Measurements from ENCODE around the gene ZNF143.

Gene ZNF143

GRCh38 chr11:9518835-9519410, 58.1 kb downstream of the ZNF143 start:
- Mint-ChIP-seq H3K27ac (no peak overlapping the region), H3K4me1 (no peaks in the 10 kb centered on the region), H3K4me3 (no peak overlapping the region), H3K9me3 (no peaks in the 10 kb centered on the region), H3K36me3 (peaks cover 31% of the 10 kb centered on the region), H3K27me3 (no peaks in the 10 kb centered on the region)
- no peak for ATAC-seq (ENCODE audit: low read depth)
- DNase-seq (ENCODE audit: low spot score in 2 of 2) = no peak

GRCh38 chr11:9524001-9524400, 63.2 kb downstream of the ZNF143 start:
- H3K9me3 Mint-ChIP-seq = no peaks in the 10 kb centered on the region
- H3K27ac Mint-ChIP-seq = no peak overlapping the region
- no peaks in the 10 kb centered on the region for H3K27me3 Mint-ChIP-seq
- H3K4me1 Mint-ChIP-seq = no peaks in the 10 kb centered on the region
- no peak overlapping the region for H3K4me3 Mint-ChIP-seq
- ATAC-seq (ENCODE audit: low read depth) = no peak
- peaks cover 20% of the 10 kb centered on the region for H3K36me3 Mint-ChIP-seq
- no peak for DNase-seq (ENCODE audit: low spot score in 2 of 2)

- DNase-seq (ENCODE audit: low spot score in 2 of 2) (no peak), ATAC-seq (ENCODE audit: low read depth) (no peak)
- Mint-ChIP-seq H3K27me3 (no peaks in the 10 kb centered on the region), H3K4me1 (no peaks in the 10 kb centered on the region), H3K9me3 (no peaks in the 10 kb centered on the region), H3K4me3 (no peak overlapping the region), H3K27ac (no peak overlapping the region), H3K36me3 (peaks cover 16% of the 10 kb centered on the region)
Observed at GRCh38 chr11:9525116-9525515, 64.3 kb downstream of the ZNF143 start.

- no peaks in the 10 kb centered on the region for H3K27me3 Mint-ChIP-seq
- DNase-seq (ENCODE audit: low spot score in 2 of 2) = no peak
- no peaks in the 10 kb centered on the region for H3K4me1 Mint-ChIP-seq
- ATAC-seq (ENCODE audit: low read depth) = no peak
- no peak overlapping the region for H3K4me3 Mint-ChIP-seq
- peaks cover 13% of the 10 kb centered on the region for H3K36me3 Mint-ChIP-seq
- no peaks in the 10 kb centered on the region for H3K9me3 Mint-ChIP-seq
- H3K27ac Mint-ChIP-seq = no peak overlapping the region
Observed at GRCh38 chr11:9527481-9528135, 66.8 kb downstream of the ZNF143 start.

- Mint-ChIP-seq H3K4me3 (no peak overlapping the region), H3K27me3 (no peaks in the 10 kb centered on the region), H3K27ac (no peak overlapping the region), H3K4me1 (no peaks in the 10 kb centered on the region), H3K9me3 (no peaks in the 10 kb centered on the region), H3K36me3 (peaks cover 12% of the 10 kb centered on the region)
- DNase-seq (ENCODE audit: low spot score in 2 of 2) (no peak), ATAC-seq (ENCODE audit: low read depth) (no peak)
Observed at GRCh38 chr11:9528136-9528501, 67.3 kb downstream of the ZNF143 start.

GRCh38 chr11:9528573-9529333, 67.9 kb downstream of the ZNF143 start:
- H3K27ac Mint-ChIP-seq = no peak overlapping the region
- DNase-seq (ENCODE audit: low spot score in 2 of 2) (no peak), ATAC-seq (ENCODE audit: low read depth) (no peak)
- no peak overlapping the region for H3K4me3 Mint-ChIP-seq
- H3K36me3 Mint-ChIP-seq = peaks cover 10% of the 10 kb centered on the region
- H3K27me3 Mint-ChIP-seq = no peaks in the 10 kb centered on the region
- no peaks in the 10 kb centered on the region for H3K9me3 Mint-ChIP-seq
- no peaks in the 10 kb centered on the region for H3K4me1 Mint-ChIP-seq

- H3K27me3 Mint-ChIP-seq = no peaks in the 10 kb centered on the region
- H3K27ac Mint-ChIP-seq = no peak overlapping the region
- no peaks in the 10 kb centered on the region for H3K9me3 Mint-ChIP-seq
- H3K4me3 Mint-ChIP-seq = no peak overlapping the region
- H3K4me1 Mint-ChIP-seq = no peaks in the 10 kb centered on the region
- peaks cover 10% of the 10 kb centered on the region for H3K36me3 Mint-ChIP-seq
- ATAC-seq (ENCODE audit: low read depth) = no peak
- DNase-seq (ENCODE audit: low spot score in 2 of 2) = no peak
Observed at GRCh38 chr11:9529334-9529650, 68.5 kb downstream of the ZNF143 start.

GRCh38 chr11:9530020-9530621, 69.3 kb downstream of the ZNF143 start:
- H3K4me1 Mint-ChIP-seq = no peaks in the 10 kb centered on the region
- H3K27me3 Mint-ChIP-seq = no peaks in the 10 kb centered on the region
- no peak overlapping the region for H3K4me3 Mint-ChIP-seq
- H3K36me3 Mint-ChIP-seq = peaks cover 10% of the 10 kb centered on the region
- H3K9me3 Mint-ChIP-seq = no peaks in the 10 kb centered on the region
- peak overlapping the region; percentile 28 for H3K27ac Mint-ChIP-seq
- no peak for DNase-seq (ENCODE audit: low spot score in 2 of 2)
- no peak for ATAC-seq (ENCODE audit: low read depth)

GRCh38 chr11:9530901-9531625, 70.3 kb downstream of the ZNF143 start:
- no peak overlapping the region for H3K4me3 Mint-ChIP-seq
- DNase-seq (ENCODE audit: low spot score in 2 of 2) (no peak), ATAC-seq (ENCODE audit: low read depth) (no peak)
- H3K4me1 Mint-ChIP-seq = no peaks in the 10 kb centered on the region
- H3K27ac Mint-ChIP-seq = no peak overlapping the region
- peaks cover 7% of the 10 kb centered on the region for H3K36me3 Mint-ChIP-seq
- no peaks in the 10 kb centered on the region for H3K27me3 Mint-ChIP-seq
- no peaks in the 10 kb centered on the region for H3K9me3 Mint-ChIP-seq

- ATAC-seq (ENCODE audit: low read depth) (no peak), DNase-seq (ENCODE audit: low spot score in 2 of 2) (no peak)
- Mint-ChIP-seq H3K27me3 (no peaks in the 10 kb centered on the region), H3K36me3 (no peaks in the 10 kb centered on the region), H3K4me3 (no peak overlapping the region), H3K27ac (no peak overlapping the region), H3K4me1 (no peaks in the 10 kb centered on the region), H3K9me3 (no peaks in the 10 kb centered on the region)
Observed at GRCh38 chr11:9533058-9533457, 72.2 kb downstream of the ZNF143 start.

GRCh38 chr11:9533736-9534473, 73.1 kb downstream of the ZNF143 start:
- Mint-ChIP-seq H3K27ac (no peak overlapping the region), H3K27me3 (no peaks in the 10 kb centered on the region), H3K4me1 (no peaks in the 10 kb centered on the region), H3K9me3 (no peaks in the 10 kb centered on the region), H3K36me3 (no peaks in the 10 kb centered on the region), H3K4me3 (no peak overlapping the region)
- no peak for DNase-seq (ENCODE audit: low spot score in 2 of 2)
- ATAC-seq (ENCODE audit: low read depth) = no peak

GRCh38 chr11:9535189-9535781, 74.5 kb downstream of the ZNF143 start:
- peak; percentile 78 for ATAC-seq (ENCODE audit: low read depth)
- Mint-ChIP-seq H3K4me1 (no peaks in the 10 kb centered on the region), H3K4me3 (no peak overlapping the region)

GRCh38 chr11:9538548-9538947, 77.7 kb downstream of the ZNF143 start:
- no peak overlapping the region for H3K4me3 Mint-ChIP-seq
- ATAC-seq (ENCODE audit: low read depth) = no peak
- H3K27me3 Mint-ChIP-seq = no peaks in the 10 kb centered on the region
- H3K36me3 Mint-ChIP-seq = peaks cover 3% of the 10 kb centered on the region
- H3K27ac Mint-ChIP-seq = no peak overlapping the region
- no peak for DNase-seq (ENCODE audit: low spot score in 2 of 2)
- no peaks in the 10 kb centered on the region for H3K4me1 Mint-ChIP-seq
- no peaks in the 10 kb centered on the region for H3K9me3 Mint-ChIP-seq

More at GRCh38 chr11:9535189-9535781, 74.5 kb downstream of the ZNF143 start:
- H3K36me3 Mint-ChIP-seq = no peaks in the 10 kb centered on the region
- no peaks in the 10 kb centered on the region for H3K9me3 Mint-ChIP-seq
- no peak overlapping the region for H3K27ac Mint-ChIP-seq
- peak; percentile 74 to 85 for DNase-seq (ENCODE audit: low spot score in 2 of 2)
- H3K27me3 Mint-ChIP-seq = no peaks in the 10 kb centered on the region

Measured in memory B cell (primary cell).